ENCODE measurements around the gene IQGAP3. TPM values are rescaled to one million over a fixed set of nuclear protein-coding genes. Genes with fewer than 3 reads are reported as not detected.
A peak's percentile ranks its signal among the peaks of the same experiment; 100 is the strongest.

IQGAP3 gene
- total RNA-seq, 2 donors from 2014 or later: 0.52 TPM; not detected in 1

DNA sequence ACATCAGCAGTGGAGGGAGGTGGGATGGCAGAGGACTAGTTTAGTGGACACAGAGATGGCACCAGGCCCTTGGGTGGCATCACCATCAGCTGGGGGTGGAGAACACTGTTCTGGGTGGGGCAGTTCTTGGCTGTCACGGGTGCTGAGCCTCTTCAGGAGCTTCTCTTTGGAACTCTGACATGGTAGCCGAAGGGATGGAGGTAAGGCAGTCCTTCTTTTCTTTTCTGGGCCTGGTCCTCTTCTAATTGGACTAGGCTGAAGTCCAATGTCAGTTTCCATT is 63.5 kb downstream of the IQGAP3 start:
- H3K36me3 ChIP-seq (replicated peaks in 1 of 2; ENCODE audit: insufficient read depth in 1 of 2, low read depth in 2 of 2): no peaks in the 10 kb centered on the region
- no peaks in the 10 kb centered on the region for H3K9me3 ChIP-seq
- intact Hi-C loops (cut with DNase I): no loop called here
- DNase-seq (no peak), ATAC-seq (no peak)
- H3K4me1 ChIP-seq: peaks cover 28% of the 10 kb centered on the region
- 83 to 84% methylated on average over 2 of the region's 2 CpGs for WGBS, 2 donors
- H3K27ac ChIP-seq: peak overlapping the region in 2 of 4 donors; percentile 27 to 55
- no peak overlapping the region for H3K4me3 ChIP-seq
- H3K27me3 ChIP-seq: no peaks in the 10 kb centered on the region
- TF ChIP-seq, protein P1, sequence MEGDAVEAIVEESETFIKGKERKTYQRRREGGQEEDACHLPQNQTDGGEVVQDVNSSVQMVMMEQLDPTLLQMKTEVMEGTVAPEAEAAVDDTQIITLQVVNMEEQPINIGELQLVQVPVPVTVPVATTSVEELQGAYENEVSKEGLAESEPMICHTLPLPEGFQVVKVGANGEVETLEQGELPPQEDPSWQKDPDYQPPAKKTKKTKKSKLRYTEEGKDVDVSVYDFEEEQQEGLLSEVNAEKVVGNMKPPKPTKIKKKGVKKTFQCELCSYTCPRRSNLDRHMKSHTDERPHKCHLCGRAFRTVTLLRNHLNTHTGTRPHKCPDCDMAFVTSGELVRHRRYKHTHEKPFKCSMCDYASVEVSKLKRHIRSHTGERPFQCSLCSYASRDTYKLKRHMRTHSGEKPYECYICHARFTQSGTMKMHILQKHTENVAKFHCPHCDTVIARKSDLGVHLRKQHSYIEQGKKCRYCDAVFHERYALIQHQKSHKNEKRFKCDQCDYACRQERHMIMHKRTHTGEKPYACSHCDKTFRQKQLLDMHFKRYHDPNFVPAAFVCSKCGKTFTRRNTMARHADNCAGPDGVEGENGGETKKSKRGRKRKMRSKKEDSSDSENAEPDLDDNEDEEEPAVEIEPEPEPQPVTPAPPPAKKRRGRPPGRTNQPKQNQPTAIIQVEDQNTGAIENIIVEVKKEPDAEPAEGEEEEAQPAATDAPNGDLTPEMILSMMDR (IDR thresholded peaks at IDR 0.05): no peak
- no peak for TF ChIP-seq POLR2A (IDR thresholded peaks at IDR 0.05)

DNA sequence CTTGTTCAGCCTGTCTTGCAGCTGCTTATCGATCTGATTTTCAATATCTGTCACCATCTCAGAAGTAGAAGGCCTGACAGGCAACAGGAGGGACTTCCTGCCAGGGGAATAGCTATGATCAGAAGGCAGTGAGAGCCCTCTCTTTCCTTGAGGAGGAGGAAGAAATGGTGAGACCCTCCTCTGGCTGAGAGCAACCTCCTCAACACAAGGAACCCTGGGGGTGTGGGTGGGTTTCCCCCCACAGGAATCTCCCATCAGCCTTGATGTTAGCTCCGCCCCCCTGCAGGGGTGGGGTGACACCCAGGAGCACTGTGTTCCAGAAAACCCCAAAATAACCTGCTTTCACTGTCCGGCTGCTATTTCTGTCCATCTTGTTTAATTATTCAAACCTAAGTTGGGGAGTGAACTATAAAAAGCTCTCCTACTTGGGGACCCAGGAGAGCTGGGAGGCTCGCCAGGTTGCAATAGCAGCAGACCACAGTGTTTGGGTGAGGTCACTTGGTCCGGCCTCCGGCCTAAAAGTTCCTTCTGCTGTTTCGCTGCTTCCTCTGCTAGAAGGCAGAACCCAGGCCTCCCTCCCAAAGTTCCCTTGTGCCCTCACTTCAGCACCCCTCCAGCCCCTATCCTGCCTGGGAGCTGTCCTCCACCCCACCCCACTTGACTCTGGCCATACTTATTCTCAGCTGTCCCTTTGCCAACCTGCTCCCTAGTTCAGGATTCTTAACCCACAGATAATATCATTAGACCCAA is 64.0 kb downstream of the IQGAP3 start:
- no peaks in the 10 kb centered on the region for H3K27me3 ChIP-seq
- H3K36me3 ChIP-seq (replicated peaks in 1 of 2; ENCODE audit: insufficient read depth in 1 of 2, low read depth in 2 of 2): no peaks in the 10 kb centered on the region
- no peak overlapping the region for H3K4me3 ChIP-seq
- H3K9me3 ChIP-seq: no peaks in the 10 kb centered on the region
- H3K27ac ChIP-seq: peak overlapping the region in 3 of 4 donors; percentile 4 to 55 (median 27)
- no peak for ATAC-seq
- WGBS, 2 donors: 62 to 63% methylated on average over 6 to 7 of the region's 7 CpGs
- intact Hi-C loops (cut with DNase I): no loop called here
- TF ChIP-seq POLR2A (IDR thresholded peaks at IDR 0.05): no peak
- TF ChIP-seq, protein P1 (IDR thresholded peaks at IDR 0.05): no peak
- peaks cover 33% of the 10 kb centered on the region for H3K4me1 ChIP-seq
- peak in 3 of 4 donors; percentile 37 to 62 (median 41) for DNase-seq

DNA sequence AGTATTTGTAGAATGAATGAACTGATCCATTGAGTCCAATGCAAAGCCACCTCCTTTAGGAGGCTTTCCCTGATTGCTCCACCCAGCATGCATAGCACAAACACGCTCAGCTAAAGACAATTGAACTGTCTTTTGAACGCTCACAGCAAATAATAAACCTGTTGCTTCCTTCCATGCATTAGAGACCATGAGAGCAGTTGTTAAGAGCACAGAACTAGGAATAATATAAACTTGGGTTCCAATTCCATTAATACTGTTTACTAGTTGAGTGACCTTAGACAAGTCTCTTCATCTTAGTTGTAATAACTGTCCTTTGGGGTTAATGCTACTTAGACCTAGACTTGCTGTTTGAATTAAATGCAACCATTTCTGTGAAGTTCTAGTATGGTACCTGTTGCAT is 65.9 kb downstream of the IQGAP3 start:
- no peak for ATAC-seq
- Histone ChIP-seq H3K27ac (no peak overlapping the region), H3K27me3 (no peaks in the 10 kb centered on the region), H3K9me3 (no peaks in the 10 kb centered on the region), H3K4me3 (no peak overlapping the region), H3K36me3 (replicated peaks in 1 of 2; ENCODE audit: insufficient read depth in 1 of 2, low read depth in 2 of 2) (no peaks in the 10 kb centered on the region), H3K4me1 (peaks cover 52% of the 10 kb centered on the region)
- intact Hi-C loops (cut with DNase I): no loop called here
- TF ChIP-seq, protein P1 (IDR thresholded peaks at IDR 0.05): no peak
- no peak for TF ChIP-seq POLR2A (IDR thresholded peaks at IDR 0.05)
- no peak for DNase-seq
- WGBS, 2 donors: 90 to 93% methylated on average over 2 of the region's 2 CpGs

DNA sequence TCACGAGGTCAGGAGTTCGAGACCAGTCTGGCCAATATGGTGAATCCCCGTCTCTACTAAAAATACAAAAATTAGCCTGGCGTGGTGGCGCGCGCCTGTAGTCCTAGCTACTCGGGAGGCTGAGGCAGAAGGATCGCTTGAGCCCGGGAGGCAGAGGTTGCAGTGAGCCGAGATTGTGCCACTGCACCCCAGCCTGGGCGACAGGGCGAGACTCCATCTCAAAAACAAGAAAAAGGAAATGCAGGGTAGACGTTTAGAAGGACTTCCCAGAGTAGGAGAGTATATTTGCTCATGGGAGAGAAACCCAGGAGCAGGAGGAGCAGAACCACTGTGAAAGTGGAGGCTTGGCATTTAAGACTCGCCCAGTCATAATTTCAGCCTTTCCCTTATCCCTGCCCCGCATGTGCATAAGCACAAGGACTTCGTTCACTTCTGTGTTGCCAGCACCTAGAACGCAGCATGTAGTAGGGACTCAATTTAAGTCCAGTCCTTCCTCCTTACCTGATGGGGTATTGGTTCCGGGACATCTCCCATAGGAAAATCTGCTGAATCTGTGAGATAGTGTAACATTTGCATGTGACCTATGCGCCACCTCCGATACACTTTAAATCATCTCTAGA is 66.6 kb downstream of the IQGAP3 start:
- H3K36me3 ChIP-seq (replicated peaks in 1 of 2; ENCODE audit: insufficient read depth in 1 of 2, low read depth in 2 of 2): no peaks in the 10 kb centered on the region
- no peaks in the 10 kb centered on the region for H3K9me3 ChIP-seq
- TF ChIP-seq, protein P1 (IDR thresholded peaks at IDR 0.05): no peak
- no peak for TF ChIP-seq POLR2A (IDR thresholded peaks at IDR 0.05)
- H3K4me3 ChIP-seq: no peak overlapping the region
- H3K27ac ChIP-seq: peak overlapping the region; percentile 99 to 100 (median 100)
- ATAC-seq: no peak
- peaks cover 54% of the 10 kb centered on the region for H3K4me1 ChIP-seq
- WGBS, 2 donors: 76% methylated on average over 21 of the region's 21 CpGs
- H3K27me3 ChIP-seq: no peaks in the 10 kb centered on the region
- no peak for DNase-seq
- intact Hi-C loops (cut with DNase I): no loop called here

Data from body of pancreas (tissue), 4 donors.